Sigmoid colon (tissue), 7 donors: ENCODE data around the gene TASL. TPM values are rescaled to one million over a fixed set of nuclear protein-coding genes. Genes with fewer than 3 reads are reported as not detected.

Experiments
- DNase-seq: peaks from one replicate; pipeline ENCODE4 v3.0.0-alpha.2; 2019
- H3K27ac ChIP-seq, 4 donors: fragments of 200-600 bp; sonication (generic); one replicate each; pipeline ENCODE4 v1.5.1; 2016 to 2019; ENCODE audit warnings: mild to moderate bottlenecking in 1 of 4
- H3K27me3 ChIP-seq, 3 donors: fragments of 200-600 bp; sonication (generic); one replicate each; pipeline ENCODE4 v1.5.1; 2019; ENCODE audit warnings: mild to moderate bottlenecking in 1 of 3
- H3K36me3 ChIP-seq, 4 donors: fragments of 200-600 bp; sonication (generic); one replicate each; pipeline ENCODE4 v1.5.1; 2016 to 2019
- H3K4me1 ChIP-seq, 4 donors: fragments of 200-600 bp; sonication (generic); one replicate each; pipeline ENCODE4 v1.5.1; 2017 to 2019
- H3K4me3 ChIP-seq, 4 donors: fragments of 200-600 bp; sonication (generic); one replicate each; pipeline ENCODE4 v1.5.1; 2017 to 2019; ENCODE audit warnings: mild to moderate bottlenecking in 2 of 4, moderate library complexity in 1 of 4
- H3K9me3 ChIP-seq, 4 donors: fragments of 200-600 bp in 3 of 4; sonication (generic) in 3 of 4; one replicate each; pipeline versions ENCODE4 v1.5.1 to v1.6.1; 2013 to 2019
- EP300 ChIP-seq, 4 donors: sonication (generic); formaldehyde crosslinking; IDR thresholded peaks; one replicate each; pipeline ENCODE4 v1.6.1; 2017; ENCODE audit warnings: antibody characterized with exemption in 4 of 4
- POLR2A ChIP-seq, 2 donors: fragments of 450-650 bp; IDR thresholded peaks; one replicate each; pipeline ENCODE4 v1.6.1; 2016; ENCODE audit warnings: antibody characterized with exemption in 2 of 2, mild to moderate bottlenecking in 2 of 2, moderate library complexity in 2 of 2
- POLR2AphosphoS5 ChIP-seq, 4 donors: sonication (generic); formaldehyde crosslinking; IDR thresholded peaks; one replicate each; pipeline ENCODE4 v1.6.1; 2017; ENCODE audit warnings: antibody characterized with exemption in 4 of 4
- WGBS, 2 donors: extraction: QIAGEN DNeasy Blood & Tissue Kit; methylation state at CpG; one replicate each; pipeline ENCODE4 v1.1.7; 2013; 5-methylcytosine and 5-hydroxymethylcytosine counted together
- intact Hi-C: fragments of 100-400 bp; cut with DNase I; formaldehyde crosslinking; loops from one replicate; pipeline ENCODE4 v1.15.1; 2023
- polyA plus RNA-seq, 3 donors: library from polyadenylated mRNA; stranded (reverse); fragments of 200-250 nt; gene quantifications; one replicate each; pipeline ENCODE4 v1.2.3, GENCODE V29; 2013
- total RNA-seq, 4 donors: library from RNA; depleted of rRNA; stranded (reverse); fragments of >200 nt; gene quantifications; one replicate each; pipeline ENCODE4 v1.1.0, GENCODE V29; 2016
- TF ChIP-seq, protein P1 (sequence below), 4 experiments: fragments of 450-650 bp in 3 of 4; fragments of 200-600 bp in 1 of 4; IDR thresholded peaks; one replicate each; pipeline ENCODE4 v1.5.1; 2016 to 2019; ENCODE audit warnings: antibody characterized with exemption in 4 of 4, mild to moderate bottlenecking in 3 of 4, moderate library complexity in 2 of 4
- donor health status: healthy with polysubstance abuse.
- donor health status: Bipolar disorder and iron deficiency.
- donor health status: healthy.

The TASL gene
- total and polyA plus RNA-seq, 7 donors = 1.1 to 2.8 (median 1.5) TPM; not detected in 1

DNA sequence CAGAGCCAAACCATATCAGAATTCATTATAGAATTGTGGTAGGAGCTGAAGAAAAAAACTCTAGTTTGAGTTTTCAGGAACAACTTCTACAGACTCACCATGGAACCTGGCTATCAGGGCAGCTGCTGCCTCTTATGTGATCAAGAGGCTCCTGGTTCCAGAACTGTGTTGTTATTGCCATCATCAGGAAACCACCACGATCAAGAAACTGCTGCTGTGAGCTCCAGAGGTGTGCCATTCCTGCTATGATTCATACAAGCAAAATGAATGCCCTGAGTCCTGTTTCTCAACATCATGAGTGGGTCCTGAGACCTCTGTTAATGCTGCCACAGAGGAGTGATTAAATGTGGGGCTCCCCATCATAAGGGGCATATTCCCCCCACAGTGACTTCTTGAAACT, 43.7 kb downstream of the TASL start:
- WGBS, 2 donors = 45 to 64% methylated on average over 1 of the region's 1 CpG
- no peak overlapping the region for H3K4me3 ChIP-seq

DNA sequence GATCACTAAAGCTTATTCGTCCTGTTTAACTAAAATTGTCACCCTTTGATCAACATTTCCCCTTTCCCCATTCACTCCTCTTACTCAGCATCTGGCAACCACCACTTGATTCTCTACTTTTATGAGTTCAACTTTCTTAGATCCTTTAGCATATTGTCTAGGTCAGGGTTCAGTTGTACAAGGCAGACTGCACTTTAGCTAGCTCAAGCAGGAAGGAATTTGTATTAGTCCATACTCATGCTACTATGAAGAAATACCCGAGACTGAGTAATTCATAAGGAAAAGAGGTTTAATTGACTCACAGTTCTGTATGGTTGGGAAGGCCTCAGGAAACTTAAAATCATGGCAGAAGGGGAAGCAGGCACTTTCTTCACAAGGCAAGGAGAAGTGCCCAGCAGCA, 44.3 kb downstream of the TASL start:
- no peak for TF ChIP-seq POLR2AphosphoS5 (IDR thresholded peaks at IDR 0.05)
- TF ChIP-seq POLR2A (IDR thresholded peaks at IDR 0.05) = no peak
- no peak for TF ChIP-seq EP300 (IDR thresholded peaks at IDR 0.05)
- TF ChIP-seq, protein P1, sequence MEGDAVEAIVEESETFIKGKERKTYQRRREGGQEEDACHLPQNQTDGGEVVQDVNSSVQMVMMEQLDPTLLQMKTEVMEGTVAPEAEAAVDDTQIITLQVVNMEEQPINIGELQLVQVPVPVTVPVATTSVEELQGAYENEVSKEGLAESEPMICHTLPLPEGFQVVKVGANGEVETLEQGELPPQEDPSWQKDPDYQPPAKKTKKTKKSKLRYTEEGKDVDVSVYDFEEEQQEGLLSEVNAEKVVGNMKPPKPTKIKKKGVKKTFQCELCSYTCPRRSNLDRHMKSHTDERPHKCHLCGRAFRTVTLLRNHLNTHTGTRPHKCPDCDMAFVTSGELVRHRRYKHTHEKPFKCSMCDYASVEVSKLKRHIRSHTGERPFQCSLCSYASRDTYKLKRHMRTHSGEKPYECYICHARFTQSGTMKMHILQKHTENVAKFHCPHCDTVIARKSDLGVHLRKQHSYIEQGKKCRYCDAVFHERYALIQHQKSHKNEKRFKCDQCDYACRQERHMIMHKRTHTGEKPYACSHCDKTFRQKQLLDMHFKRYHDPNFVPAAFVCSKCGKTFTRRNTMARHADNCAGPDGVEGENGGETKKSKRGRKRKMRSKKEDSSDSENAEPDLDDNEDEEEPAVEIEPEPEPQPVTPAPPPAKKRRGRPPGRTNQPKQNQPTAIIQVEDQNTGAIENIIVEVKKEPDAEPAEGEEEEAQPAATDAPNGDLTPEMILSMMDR (IDR thresholded peaks at IDR 0.05) = no peak
- Histone ChIP-seq H3K27ac (no peak overlapping the region), H3K36me3 (no peaks in the 10 kb centered on the region), H3K4me3 (no peak overlapping the region), H3K4me1 (no peaks in the 10 kb centered on the region), H3K27me3 (no peaks in the 10 kb centered on the region), H3K9me3 (no peaks in the 10 kb centered on the region)
- no peak for DNase-seq
- WGBS, 2 donors = 45 to 74% methylated on average over 2 of the region's 2 CpGs
- intact Hi-C loops = no loop called here

More for the DNA sequence above, 43.7 kb downstream of the TASL start:
- Histone ChIP-seq H3K4me1 (no peaks in the 10 kb centered on the region), H3K36me3 (no peaks in the 10 kb centered on the region), H3K27ac (no peak overlapping the region), H3K9me3 (no peaks in the 10 kb centered on the region), H3K27me3 (no peaks in the 10 kb centered on the region)
- no peak for DNase-seq
- intact Hi-C loops = no loop called here
- TF ChIP-seq POLR2A (IDR thresholded peaks at IDR 0.05) = no peak
- TF ChIP-seq POLR2AphosphoS5 (IDR thresholded peaks at IDR 0.05) = no peak
- no peak for TF ChIP-seq EP300 (IDR thresholded peaks at IDR 0.05)
- TF ChIP-seq, protein P1 (IDR thresholded peaks at IDR 0.05) = no peak

DNA sequence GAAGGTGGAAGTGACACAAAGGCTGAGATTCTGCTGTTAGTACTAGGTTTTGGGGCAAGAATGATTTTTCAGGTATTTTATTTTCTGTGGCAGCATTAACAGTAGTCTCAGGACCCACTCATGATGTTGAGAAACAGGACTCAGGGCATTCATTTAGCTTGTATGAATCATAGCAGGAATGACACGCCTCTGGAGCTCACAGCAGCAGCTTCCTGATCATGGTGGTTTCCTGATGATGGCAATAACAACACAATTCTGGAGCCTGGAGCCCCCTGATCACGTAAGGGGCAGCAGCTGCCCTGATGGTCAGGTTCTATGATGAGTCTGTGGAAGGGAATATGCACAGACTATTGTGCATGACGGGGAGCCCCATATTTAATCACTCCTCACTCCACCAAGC, 47.0 kb downstream of the TASL start:
- Histone ChIP-seq H3K27ac (no peak overlapping the region), H3K36me3 (no peaks in the 10 kb centered on the region), H3K4me1 (no peaks in the 10 kb centered on the region), H3K9me3 (no peaks in the 10 kb centered on the region), H3K27me3 (no peaks in the 10 kb centered on the region), H3K4me3 (no peak overlapping the region)
- DNase-seq = no peak
- intact Hi-C loops = no loop called here
- WGBS, 2 donors = 45 to 58% methylated on average over 3 of the region's 3 CpGs
- TF ChIP-seq POLR2A (IDR thresholded peaks at IDR 0.05) (no peak), POLR2AphosphoS5 (IDR thresholded peaks at IDR 0.05) (no peak)

- Histone ChIP-seq H3K27me3 (no peaks in the 10 kb centered on the region), H3K27ac (no peak overlapping the region), H3K36me3 (no peaks in the 10 kb centered on the region), H3K4me3 (no peak overlapping the region), H3K9me3 (no peaks in the 10 kb centered on the region), H3K4me1 (no peaks in the 10 kb centered on the region)
- no peak for DNase-seq
- TF ChIP-seq, protein P1 (IDR thresholded peaks at IDR 0.05) = no peak
- intact Hi-C loops = no loop called here
- WGBS, 2 donors = 88 to 91% methylated on average over 4 of the region's 4 CpGs
Measured at GRCh38 chrX:30525732-30526131, 51.8 kb downstream of the TASL start.

- no peaks in the 10 kb centered on the region for H3K9me3 ChIP-seq
- no peaks in the 10 kb centered on the region for H3K4me1 ChIP-seq
- intact Hi-C loops = no loop called here
- no peak overlapping the region for H3K27ac ChIP-seq
- no peaks in the 10 kb centered on the region for H3K27me3 ChIP-seq
- TF ChIP-seq POLR2A (IDR thresholded peaks at IDR 0.05) (no peak), POLR2AphosphoS5 (IDR thresholded peaks at IDR 0.05) (no peak), EP300 (IDR thresholded peaks at IDR 0.05) (no peak)
- TF ChIP-seq, protein P1 (IDR thresholded peaks at IDR 0.05) = no peak
- WGBS, 2 donors = 85 to 88% methylated on average over 4 of the region's 4 CpGs
- DNase-seq = no peak
- H3K4me3 ChIP-seq = no peak overlapping the region
- no peaks in the 10 kb centered on the region for H3K36me3 ChIP-seq
Measured at GRCh38 chrX:30521440-30522182, 56.0 kb downstream of the TASL start.
